Measurements from ENCODE around the gene TEKTIP1. TPM values are rescaled to one million over a fixed set of nuclear protein-coding genes. Genes with fewer than 3 reads are reported as not detected.
A peak's percentile ranks its signal among the peaks of the same experiment; 100 is the strongest.

TEKTIP1 gene
- total RNA-seq, 1 donor from 2014 or later = 1.4 TPM

DNA sequence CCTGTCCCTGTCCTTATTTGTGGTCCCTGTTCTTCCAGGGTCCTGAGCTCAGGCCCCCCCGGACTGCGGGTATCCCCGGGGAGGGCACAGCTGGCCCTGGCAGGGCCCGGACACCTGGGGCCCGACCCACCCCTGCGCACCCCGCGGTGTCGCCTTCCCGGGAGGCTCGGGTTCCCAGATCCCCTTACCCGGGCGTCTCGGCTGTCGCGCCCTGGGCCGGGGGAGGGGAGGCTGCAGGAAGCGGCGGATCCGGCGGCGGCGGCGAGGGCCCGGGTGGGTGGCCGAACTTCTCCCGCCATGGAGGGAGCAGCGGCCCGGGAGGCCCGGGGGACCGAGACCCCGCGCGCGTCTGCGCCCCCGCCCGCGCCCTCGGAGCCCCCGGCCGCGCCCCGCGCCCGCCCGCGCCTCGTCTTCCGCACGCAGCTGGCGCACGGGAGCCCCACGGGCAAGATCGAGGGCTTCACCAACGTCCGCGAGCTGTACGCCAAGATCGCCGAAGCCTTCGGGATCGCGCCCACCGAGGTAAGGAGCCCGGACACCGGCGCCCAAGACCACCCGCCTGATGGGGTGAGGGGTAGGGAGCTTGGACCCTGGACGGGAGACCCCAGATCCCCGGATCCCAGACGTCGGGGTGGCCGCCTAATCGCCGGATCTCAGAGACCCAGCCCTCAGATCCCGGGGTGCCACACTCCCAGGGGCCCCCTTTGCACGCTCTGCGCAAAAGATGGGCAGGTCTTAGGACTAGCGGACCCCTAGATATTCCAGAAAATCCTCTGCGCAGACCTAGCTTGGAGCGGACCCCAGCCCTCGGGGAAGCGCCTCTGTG, 46.5 kb downstream of the TEKTIP1 start, which contains the start of gene GIPC3:
TSS of gene GIPC3 (plus strand) at position 178 of the 826 bp plus-strand sequence. CDS start at position 298, 120 bp downstream.
- H3K4me3 Mint-ChIP-seq (ENCODE audit: unreplicated experiment) = no peak within 1 kb of the TSS
- no peak within 1 kb of the TSS for H3K27ac Mint-ChIP-seq (ENCODE audit: unreplicated experiment)
- H3K27me3 Mint-ChIP-seq (ENCODE audit: unreplicated experiment) = peaks cover 1% of the 10 kb centered on the region
- peak; percentile 39 for DNase-seq (ENCODE audit: low spot score)
- peaks cover 3% of the 10 kb centered on the region for H3K36me3 Mint-ChIP-seq (ENCODE audit: low read depth, unreplicated experiment)
- no peaks in the 10 kb centered on the region for H3K4me1 Mint-ChIP-seq (ENCODE audit: unreplicated experiment)
- TF ChIP-seq, protein P1, sequence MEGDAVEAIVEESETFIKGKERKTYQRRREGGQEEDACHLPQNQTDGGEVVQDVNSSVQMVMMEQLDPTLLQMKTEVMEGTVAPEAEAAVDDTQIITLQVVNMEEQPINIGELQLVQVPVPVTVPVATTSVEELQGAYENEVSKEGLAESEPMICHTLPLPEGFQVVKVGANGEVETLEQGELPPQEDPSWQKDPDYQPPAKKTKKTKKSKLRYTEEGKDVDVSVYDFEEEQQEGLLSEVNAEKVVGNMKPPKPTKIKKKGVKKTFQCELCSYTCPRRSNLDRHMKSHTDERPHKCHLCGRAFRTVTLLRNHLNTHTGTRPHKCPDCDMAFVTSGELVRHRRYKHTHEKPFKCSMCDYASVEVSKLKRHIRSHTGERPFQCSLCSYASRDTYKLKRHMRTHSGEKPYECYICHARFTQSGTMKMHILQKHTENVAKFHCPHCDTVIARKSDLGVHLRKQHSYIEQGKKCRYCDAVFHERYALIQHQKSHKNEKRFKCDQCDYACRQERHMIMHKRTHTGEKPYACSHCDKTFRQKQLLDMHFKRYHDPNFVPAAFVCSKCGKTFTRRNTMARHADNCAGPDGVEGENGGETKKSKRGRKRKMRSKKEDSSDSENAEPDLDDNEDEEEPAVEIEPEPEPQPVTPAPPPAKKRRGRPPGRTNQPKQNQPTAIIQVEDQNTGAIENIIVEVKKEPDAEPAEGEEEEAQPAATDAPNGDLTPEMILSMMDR (IDR thresholded peaks at IDR 0.05; ENCODE audit: unreplicated experiment) = no peak
- no peaks in the 10 kb centered on the region for H3K9me3 Mint-ChIP-seq (ENCODE audit: unreplicated experiment)

DNA sequence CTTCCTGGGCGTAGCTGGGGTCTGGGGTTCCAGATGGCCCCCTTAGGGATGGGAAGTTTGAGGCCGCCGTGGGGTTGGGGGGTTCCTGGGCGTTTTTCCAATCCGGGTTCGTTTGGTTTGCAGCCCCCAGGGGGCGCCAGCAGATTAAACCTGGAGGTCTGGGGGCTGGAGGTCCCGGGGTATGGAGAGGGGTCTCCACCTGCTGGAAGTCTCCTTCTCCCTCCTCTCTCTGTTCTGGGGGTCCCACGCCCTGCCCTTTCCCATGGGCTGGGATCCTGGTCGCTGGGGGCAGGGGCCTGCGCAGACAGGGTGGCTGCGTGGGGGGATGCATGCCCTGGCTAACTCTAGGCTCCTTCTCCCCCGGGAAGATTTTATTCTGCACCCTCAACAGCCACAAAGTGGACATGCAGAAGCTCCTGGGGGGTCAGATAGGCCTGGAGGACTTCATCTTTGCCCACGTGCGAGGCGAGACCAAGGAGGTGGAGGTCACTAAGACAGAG, 47.2 kb downstream of the TEKTIP1 start:
- peaks cover 3% of the 10 kb centered on the region for H3K36me3 Mint-ChIP-seq (ENCODE audit: low read depth, unreplicated experiment)
- H3K27ac Mint-ChIP-seq (ENCODE audit: unreplicated experiment) = no peak overlapping the region
- no peaks in the 10 kb centered on the region for H3K9me3 Mint-ChIP-seq (ENCODE audit: unreplicated experiment)
- H3K27me3 Mint-ChIP-seq (ENCODE audit: unreplicated experiment) = peaks cover 1% of the 10 kb centered on the region
- H3K4me1 Mint-ChIP-seq (ENCODE audit: unreplicated experiment) = no peaks in the 10 kb centered on the region
- TF ChIP-seq, protein P1 (IDR thresholded peaks at IDR 0.05; ENCODE audit: unreplicated experiment) = peak; percentile 75
- peak; percentile 61 for DNase-seq (ENCODE audit: low spot score)
- no peak overlapping the region for H3K4me3 Mint-ChIP-seq (ENCODE audit: unreplicated experiment)

DNA sequence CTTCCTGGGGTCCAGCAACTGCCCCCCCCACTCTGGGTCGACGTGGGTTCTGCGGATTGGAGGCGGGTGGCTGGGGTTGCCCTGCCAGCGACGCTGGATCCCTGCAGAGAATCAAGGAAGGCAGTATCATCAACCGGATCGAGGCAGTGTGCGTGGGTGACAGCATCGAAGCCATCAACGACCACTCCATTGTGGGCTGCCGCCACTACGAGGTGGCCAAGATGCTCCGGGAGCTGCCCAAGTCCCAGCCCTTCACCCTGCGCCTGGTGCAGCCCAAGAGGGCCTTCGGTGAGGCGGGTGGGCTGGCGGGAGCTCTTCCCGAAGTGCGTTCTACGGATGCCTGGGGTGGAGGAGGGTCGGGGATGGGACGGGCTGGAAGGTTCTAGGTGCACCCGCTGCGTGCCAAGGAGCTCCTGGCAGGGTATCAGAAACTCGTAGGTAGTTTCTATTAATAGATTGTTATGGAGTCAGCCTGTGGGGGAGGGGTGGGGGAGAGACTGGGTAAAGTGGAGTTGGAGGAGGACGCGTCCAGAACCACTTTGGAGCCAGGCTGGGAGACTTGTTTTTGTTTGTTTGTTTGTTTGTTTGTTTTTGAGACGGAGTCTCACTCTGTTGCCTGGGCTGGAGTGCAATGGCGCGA, 47.9 kb downstream of the TEKTIP1 start:
- Mint-ChIP-seq H3K36me3 (ENCODE audit: low read depth, unreplicated experiment) (peaks cover 9% of the 10 kb centered on the region), H3K27ac (ENCODE audit: unreplicated experiment) (no peak overlapping the region), H3K4me1 (ENCODE audit: unreplicated experiment) (no peaks in the 10 kb centered on the region), H3K4me3 (ENCODE audit: unreplicated experiment) (no peak overlapping the region), H3K9me3 (ENCODE audit: unreplicated experiment) (no peaks in the 10 kb centered on the region), H3K27me3 (ENCODE audit: unreplicated experiment) (peaks cover 1% of the 10 kb centered on the region)
- no peak for DNase-seq (ENCODE audit: low spot score)
- TF ChIP-seq, protein P1 (IDR thresholded peaks at IDR 0.05; ENCODE audit: unreplicated experiment) = no peak

DNA sequence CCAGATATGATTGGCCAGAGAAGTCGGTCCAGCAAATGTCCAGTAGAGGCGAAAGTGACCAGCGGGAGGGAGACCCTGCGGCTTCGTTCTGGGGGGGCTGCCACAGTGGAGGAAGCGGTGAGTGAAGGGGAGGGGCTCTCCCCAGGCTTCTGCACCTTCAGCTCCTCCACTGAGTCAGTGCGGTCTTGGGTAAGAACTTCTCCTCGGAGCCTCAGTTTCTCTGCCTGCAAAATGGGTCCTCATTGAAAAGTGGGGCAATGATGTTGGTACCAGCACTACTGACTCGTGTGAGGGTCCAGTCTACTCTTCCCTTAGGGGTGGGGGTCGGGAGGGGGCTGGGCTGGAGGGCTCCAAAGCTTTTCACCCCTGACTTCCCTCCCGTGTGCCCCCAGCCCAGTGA, 50.5 kb downstream of the TEKTIP1 start:
- H3K27me3 Mint-ChIP-seq (ENCODE audit: unreplicated experiment) = peaks cover 4% of the 10 kb centered on the region
- no peaks in the 10 kb centered on the region for H3K9me3 Mint-ChIP-seq (ENCODE audit: unreplicated experiment)
- no peak overlapping the region for H3K27ac Mint-ChIP-seq (ENCODE audit: unreplicated experiment)
- DNase-seq (ENCODE audit: low spot score) = no peak
- H3K36me3 Mint-ChIP-seq (ENCODE audit: low read depth, unreplicated experiment) = peaks cover 9% of the 10 kb centered on the region
- TF ChIP-seq, protein P1 (IDR thresholded peaks at IDR 0.05; ENCODE audit: unreplicated experiment) = no peak
- H3K4me3 Mint-ChIP-seq (ENCODE audit: unreplicated experiment) = no peak overlapping the region
- no peaks in the 10 kb centered on the region for H3K4me1 Mint-ChIP-seq (ENCODE audit: unreplicated experiment)
